ENCODE data around the gene VIL1.

The VIL1 gene

GRCh38 chr2:218446547-218446946, 27.6 kb downstream of the VIL1 start:
- Histone ChIP-seq H3K9ac (ENCODE audit: insufficient read length) (no peak overlapping the region), H3K4me3 (no peak overlapping the region), H3K27ac (no peak overlapping the region), H3K9me3 (ENCODE audit: low read depth, low read length) (no peaks in the 10 kb centered on the region), H3K36me3 (ENCODE audit: insufficient read depth, low read length) (peaks cover 13% of the 10 kb centered on the region; the same call in 1 of the 2 replicates)
- TF ChIP-seq FOXP2 (optimal IDR thresholded peaks at IDR 0.05; ENCODE audit: control extremely low read depth, extremely low read length, insufficient read depth) (no peak), EZH2 (IDR thresholded peaks at IDR 0.05) (no peak), POLR2AphosphoS5 (IDR thresholded peaks at IDR 0.05; ENCODE audit: borderline replicate concordance, low read depth, low read length) (no peak)
- no peak for DNase-seq (ENCODE audit: low read depth, low spot score)

- H3K36me3 ChIP-seq (ENCODE audit: insufficient read depth, low read length): peaks cover 13% of the 10 kb centered on the region; the same call in 1 of the 2 replicates
- H3K27ac ChIP-seq: no peak overlapping the region
- H3K4me3 ChIP-seq: no peak overlapping the region
- no peaks in the 10 kb centered on the region for H3K9me3 ChIP-seq (ENCODE audit: low read depth, low read length)
- DNase-seq (ENCODE audit: low read depth, low spot score): no peak
- no peak overlapping the region for H3K9ac ChIP-seq (ENCODE audit: insufficient read length)
- TF ChIP-seq POLR2AphosphoS5 (IDR thresholded peaks at IDR 0.05; ENCODE audit: borderline replicate concordance, low read depth, low read length): no peak
Measured at GRCh38 chr2:218447072-218447471, 28.1 kb downstream of the VIL1 start.

- no peaks in the 10 kb centered on the region for H3K9me3 ChIP-seq (ENCODE audit: low read depth, low read length)
- H3K36me3 ChIP-seq (ENCODE audit: insufficient read depth, low read length): peaks cover 25% of the 10 kb centered on the region
- no peak for DNase-seq (ENCODE audit: low read depth, low spot score)
- no peak overlapping the region for H3K27ac ChIP-seq
- no peak overlapping the region for H3K9ac ChIP-seq (ENCODE audit: insufficient read length)
- TF ChIP-seq FOXP2 (optimal IDR thresholded peaks at IDR 0.05; ENCODE audit: control extremely low read depth, extremely low read length, insufficient read depth) (no peak), EZH2 (IDR thresholded peaks at IDR 0.05) (no peak), POLR2AphosphoS5 (IDR thresholded peaks at IDR 0.05; ENCODE audit: borderline replicate concordance, low read depth, low read length) (no peak)
- no peak overlapping the region for H3K4me3 ChIP-seq
Measured at GRCh38 chr2:218448934-218449333, 30.0 kb downstream of the VIL1 start.

GRCh38 chr2:218452079-218452478, 33.2 kb downstream of the VIL1 start:
- H3K9me3 ChIP-seq (ENCODE audit: low read depth, low read length): no peaks in the 10 kb centered on the region
- no peak overlapping the region for H3K9ac ChIP-seq (ENCODE audit: insufficient read length)
- H3K27ac ChIP-seq: no peak overlapping the region
- peaks cover 55% of the 10 kb centered on the region for H3K36me3 ChIP-seq (ENCODE audit: insufficient read depth, low read length)
- no peak overlapping the region for H3K4me3 ChIP-seq
- TF ChIP-seq EZH2 (IDR thresholded peaks at IDR 0.05) (no peak), POLR2AphosphoS5 (IDR thresholded peaks at IDR 0.05; ENCODE audit: borderline replicate concordance, low read depth, low read length) (no peak), FOXP2 (optimal IDR thresholded peaks at IDR 0.05; ENCODE audit: control extremely low read depth, extremely low read length, insufficient read depth) (no peak)
- DNase-seq (ENCODE audit: low read depth, low spot score): no peak

- Histone ChIP-seq H3K4me3 (no peak overlapping the region), H3K36me3 (ENCODE audit: insufficient read depth, low read length) (peaks cover 53% of the 10 kb centered on the region), H3K9ac (ENCODE audit: insufficient read length) (no peak overlapping the region), H3K9me3 (ENCODE audit: low read depth, low read length) (no peaks in the 10 kb centered on the region), H3K27ac (no peak overlapping the region)
- TF ChIP-seq POLR2AphosphoS5 (IDR thresholded peaks at IDR 0.05; ENCODE audit: borderline replicate concordance, low read depth, low read length) (no peak), FOXP2 (optimal IDR thresholded peaks at IDR 0.05; ENCODE audit: control extremely low read depth, extremely low read length, insufficient read depth) (no peak), EZH2 (IDR thresholded peaks at IDR 0.05) (no peak)
- DNase-seq (ENCODE audit: low read depth, low spot score): no peak
Measured at GRCh38 chr2:218456849-218457248, 37.9 kb downstream of the VIL1 start.

- Histone ChIP-seq H3K9me3 (ENCODE audit: low read depth, low read length) (no peaks in the 10 kb centered on the region), H3K36me3 (ENCODE audit: insufficient read depth, low read length) (peaks cover 56% of the 10 kb centered on the region), H3K27ac (no peak overlapping the region), H3K9ac (ENCODE audit: insufficient read length) (no peak overlapping the region), H3K4me3 (no peak overlapping the region)
- no peak for DNase-seq (ENCODE audit: low read depth, low spot score)
- no peak for TF ChIP-seq EZH2 (IDR thresholded peaks at IDR 0.05)
- no peak for TF ChIP-seq FOXP2 (optimal IDR thresholded peaks at IDR 0.05; ENCODE audit: control extremely low read depth, extremely low read length, insufficient read depth)
- no peak for TF ChIP-seq POLR2AphosphoS5 (IDR thresholded peaks at IDR 0.05; ENCODE audit: borderline replicate concordance, low read depth, low read length)
Measured at GRCh38 chr2:218458598-218458997, 39.7 kb downstream of the VIL1 start.

- DNase-seq (ENCODE audit: low read depth, low spot score): peak; percentile 5
- no peak overlapping the region for H3K4me3 ChIP-seq
- H3K36me3 ChIP-seq (ENCODE audit: insufficient read depth, low read length): peaks cover 26% of the 10 kb centered on the region
- no peak overlapping the region for H3K27ac ChIP-seq
- TF ChIP-seq FOXP2 (optimal IDR thresholded peaks at IDR 0.05; ENCODE audit: control extremely low read depth, extremely low read length, insufficient read depth): no peak
- TF ChIP-seq POLR2AphosphoS5 (IDR thresholded peaks at IDR 0.05; ENCODE audit: borderline replicate concordance, low read depth, low read length): no peak
- TF ChIP-seq EZH2 (IDR thresholded peaks at IDR 0.05): no peak
- H3K9ac ChIP-seq (ENCODE audit: insufficient read length): no peak overlapping the region
- no peaks in the 10 kb centered on the region for H3K9me3 ChIP-seq (ENCODE audit: low read depth, low read length)
Measured at GRCh38 chr2:218465987-218466633, 47.2 kb downstream of the VIL1 start.

- peaks cover 25% of the 10 kb centered on the region for H3K36me3 ChIP-seq (ENCODE audit: insufficient read depth, low read length)
Measured at GRCh38 chr2:218470448-218470847, 51.5 kb downstream of the VIL1 start.

GRCh38 chr2:218471036-218471435, 52.1 kb downstream of the VIL1 start:
- no peaks in the 10 kb centered on the region for H3K9me3 ChIP-seq (ENCODE audit: low read depth, low read length)
- H3K9ac ChIP-seq (ENCODE audit: insufficient read length): no peak overlapping the region
- no peak overlapping the region for H3K27ac ChIP-seq
- peaks cover 20% of the 10 kb centered on the region for H3K36me3 ChIP-seq (ENCODE audit: insufficient read depth, low read length)
- TF ChIP-seq EZH2 (IDR thresholded peaks at IDR 0.05) (no peak), FOXP2 (optimal IDR thresholded peaks at IDR 0.05; ENCODE audit: control extremely low read depth, extremely low read length, insufficient read depth) (no peak), POLR2AphosphoS5 (IDR thresholded peaks at IDR 0.05; ENCODE audit: borderline replicate concordance, low read depth, low read length) (no peak)
- DNase-seq (ENCODE audit: low read depth, low spot score): no peak
- H3K4me3 ChIP-seq: no peak overlapping the region

More at GRCh38 chr2:218470448-218470847, 51.5 kb downstream of the VIL1 start:
- DNase-seq (ENCODE audit: low read depth, low spot score): no peak
- Histone ChIP-seq H3K9me3 (ENCODE audit: low read depth, low read length) (no peaks in the 10 kb centered on the region), H3K27ac (peak overlapping the region; percentile 35; the same call in 1 of the 2 replicates), H3K4me3 (no peak overlapping the region), H3K9ac (ENCODE audit: insufficient read length) (no peak overlapping the region)
- TF ChIP-seq EZH2 (IDR thresholded peaks at IDR 0.05) (no peak), FOXP2 (optimal IDR thresholded peaks at IDR 0.05; ENCODE audit: control extremely low read depth, extremely low read length, insufficient read depth) (no peak), POLR2AphosphoS5 (IDR thresholded peaks at IDR 0.05; ENCODE audit: borderline replicate concordance, low read depth, low read length) (no peak)

All from SK-N-MC (cell line).